Skin epidermis (tissue), 12 donors: ENCODE results near the gene ARID5B.
A peak's percentile ranks its signal among the peaks of the same experiment; 100 is the strongest.

Experiments
- H3K27ac ChIP-seq, 21 experiments: fragments of 200-600 bp; sonication (generic) in 11 of 21; one replicate each; pipeline ENCODE4 v1.5.0; 2020; ENCODE audit warnings: mild to moderate bottlenecking in 3 of 21, inconsistent platforms in 2 of 21, moderate library complexity in 2 of 21
- H3K4me3 ChIP-seq, 7 experiments: fragments of 200-600 bp; sonication (generic) in 2 of 7; one replicate each; pipeline ENCODE4 v1.5.0; 2020; ENCODE audit warnings: inconsistent platforms in 2 of 7, mild to moderate bottlenecking in 2 of 7, moderate library complexity in 1 of 7

Gene ARID5B

DNA sequence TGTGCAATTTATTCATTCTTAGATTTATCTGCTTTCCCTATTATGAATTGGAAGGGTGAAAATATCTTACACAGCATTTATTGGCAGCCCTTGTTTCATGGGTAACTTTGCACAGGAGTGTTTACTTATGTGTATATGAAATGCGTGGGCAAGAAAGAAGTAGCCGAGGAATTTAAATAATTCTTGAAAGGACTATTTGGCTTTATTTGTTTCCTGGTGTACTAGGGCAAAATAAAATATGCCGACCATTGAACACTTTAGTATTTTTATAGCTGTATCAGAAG, 93.7 kb downstream of the ARID5B start:
- Histone ChIP-seq H3K4me3 (no peak overlapping the region), H3K27ac (peak overlapping the region in 11 of 21 experiments; percentile 7 to 93 (median 69))

DNA sequence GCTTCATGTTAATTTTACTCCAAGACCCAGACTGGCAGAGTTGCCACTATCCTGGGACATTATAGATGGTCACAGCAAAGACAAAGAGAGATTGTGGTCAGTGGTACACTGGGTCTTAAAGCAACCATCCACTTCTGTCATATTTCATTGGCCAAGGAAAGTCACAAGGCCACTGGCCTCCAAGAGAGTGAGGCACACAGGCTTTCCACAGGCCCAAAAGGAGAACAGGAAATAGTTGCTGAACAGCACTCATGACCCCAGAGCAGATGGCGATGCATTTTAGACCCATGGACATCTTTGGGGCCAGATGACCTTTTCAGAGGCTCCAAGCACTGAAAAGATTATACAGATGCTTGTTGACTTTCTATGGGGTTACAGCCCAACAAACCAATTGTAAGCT, 97.4 kb downstream of the ARID5B start:
- no peak overlapping the region for H3K4me3 ChIP-seq
- peak overlapping the region in 1 of 21 experiments; percentile 76 for H3K27ac ChIP-seq

DNA sequence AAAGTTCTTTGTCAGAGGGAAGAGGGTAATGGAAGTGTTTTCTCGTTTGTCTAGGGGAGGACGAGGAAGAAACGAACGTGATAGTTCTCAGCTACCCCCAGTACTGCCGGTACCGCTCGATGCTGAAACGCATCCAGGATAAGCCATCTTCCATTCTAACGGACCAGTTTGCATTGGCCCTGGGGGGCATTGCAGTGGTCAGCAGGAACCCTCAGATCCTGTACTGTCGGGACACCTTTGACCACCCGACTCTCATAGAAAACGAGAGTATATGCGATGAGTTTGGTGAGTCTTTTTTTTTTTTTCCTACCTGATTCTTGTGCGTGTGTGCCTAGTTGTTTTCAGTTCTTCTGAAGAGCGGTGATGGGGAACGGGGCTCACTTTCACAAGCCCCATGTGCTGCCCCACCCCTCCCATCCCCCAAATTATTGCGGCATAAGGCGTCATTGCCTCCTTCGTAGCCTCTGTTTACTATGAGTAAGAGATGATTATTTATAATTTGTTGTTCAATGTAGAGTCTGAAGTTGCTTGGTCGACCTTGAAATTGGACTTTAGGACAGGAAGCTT, 98.6 kb downstream of the ARID5B start:
- Histone ChIP-seq H3K27ac (peak overlapping the region in 1 of 21 experiments; percentile 76), H3K4me3 (no peak overlapping the region)

DNA sequence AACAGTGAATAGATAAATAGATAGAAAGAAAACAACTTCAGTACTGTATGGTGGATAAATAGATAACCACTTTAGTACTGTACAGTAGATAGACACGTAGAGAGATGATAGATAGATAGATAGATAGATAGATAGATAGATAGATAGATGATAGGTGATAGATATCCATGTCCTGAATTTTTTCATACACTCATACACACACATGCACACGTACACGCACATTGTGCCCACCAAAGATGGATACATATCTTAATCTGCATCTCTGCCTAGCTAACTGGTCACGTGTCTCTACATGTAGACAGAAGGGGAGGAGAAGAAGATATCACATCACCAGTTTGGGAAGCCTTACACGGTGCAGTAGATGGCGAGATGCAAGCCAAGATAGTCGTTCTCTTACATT, 99.2 kb downstream of the ARID5B start:
- Histone ChIP-seq H3K4me3 (no peak overlapping the region), H3K27ac (peak overlapping the region in 8 of 21 experiments; percentile 53 to 79 (median 58))

DNA sequence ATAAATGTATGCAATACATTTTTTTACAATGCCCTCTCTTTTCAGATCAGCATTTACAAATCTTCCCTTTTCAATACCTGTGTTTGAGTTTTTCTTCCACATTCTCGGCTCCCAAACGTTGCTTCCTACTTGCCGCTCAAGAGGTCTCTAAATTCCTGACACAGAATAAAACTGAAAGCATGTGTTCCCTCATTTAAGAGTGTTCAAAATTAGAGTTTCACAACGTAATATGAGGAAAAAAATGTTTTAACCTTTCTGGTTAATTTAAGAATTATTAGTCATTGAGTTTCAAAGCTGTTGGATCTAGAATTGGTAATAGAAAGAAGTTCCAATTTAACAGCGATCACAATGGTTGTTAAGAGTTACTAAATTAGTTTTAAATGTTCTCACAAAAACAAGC, 100.4 kb downstream of the ARID5B start:
- Histone ChIP-seq H3K4me3 (no peak overlapping the region), H3K27ac (peak overlapping the region in 12 of 21 experiments; percentile 5 to 79 (median 56))

DNA sequence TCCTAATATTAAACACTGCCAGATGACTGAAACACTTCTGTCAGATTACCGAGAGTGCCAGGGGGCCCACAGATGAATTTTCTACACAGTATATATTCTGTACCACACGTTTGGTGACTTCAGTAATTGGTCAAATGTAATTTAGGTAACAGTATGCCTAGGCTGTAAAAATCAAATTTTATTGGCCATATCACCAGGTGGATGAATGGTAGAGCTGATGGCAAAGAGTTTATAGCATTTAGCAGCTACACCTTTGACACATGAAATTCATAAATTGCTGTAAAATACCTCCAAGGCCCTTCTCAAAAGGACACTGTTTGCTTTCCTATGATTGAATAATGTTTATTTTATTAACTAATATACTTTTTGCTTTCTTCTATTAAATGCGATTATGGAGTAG, 101.3 kb downstream of the ARID5B start:
- peak overlapping the region in 11 of 21 experiments; percentile 16 to 79 (median 54) for H3K27ac ChIP-seq
- no peak overlapping the region for H3K4me3 ChIP-seq

DNA sequence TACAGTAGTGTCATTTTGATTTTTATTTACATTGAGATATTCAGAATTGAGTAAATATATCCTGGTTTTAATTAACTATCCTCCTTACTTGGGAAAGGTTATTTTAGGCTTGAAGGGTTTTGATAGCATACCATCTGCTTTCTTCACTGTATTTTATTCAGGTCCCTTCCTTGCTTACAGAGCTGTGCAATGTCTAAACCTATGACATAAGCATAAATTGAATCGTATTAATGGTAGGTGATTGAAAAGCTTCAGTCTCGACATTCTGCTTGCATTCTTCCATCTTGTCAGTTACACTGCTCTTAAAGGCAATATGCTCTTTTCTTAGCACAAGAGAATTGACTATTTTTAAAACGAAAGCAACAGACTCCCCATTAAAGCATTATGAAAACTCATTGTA, 102.5 kb downstream of the ARID5B start:
- peak overlapping the region in 2 of 21 experiments; percentile 23 to 73 for H3K27ac ChIP-seq
- H3K4me3 ChIP-seq: no peak overlapping the region

DNA sequence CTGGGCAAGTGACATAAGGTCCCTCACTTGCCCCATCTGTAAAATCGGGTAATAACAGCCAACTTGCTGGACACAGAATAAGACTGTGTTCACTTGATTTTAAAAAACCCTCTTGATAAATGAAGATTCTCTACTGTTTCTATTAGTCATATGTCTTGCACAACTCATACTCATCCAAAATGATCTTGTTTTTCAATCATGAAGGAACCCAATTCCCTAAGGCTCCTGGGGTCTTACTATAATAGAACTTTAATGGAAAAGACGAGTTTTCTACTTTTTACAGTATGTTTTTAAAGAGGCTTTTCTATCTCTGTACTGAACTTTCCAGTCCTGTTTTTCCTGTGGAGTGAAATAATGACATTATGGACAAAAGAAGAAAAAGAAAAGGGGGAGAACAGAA, 103.8 kb downstream of the ARID5B start:
- peak overlapping the region in 13 of 21 experiments; percentile 8 to 73 (median 39) for H3K27ac ChIP-seq
- H3K4me3 ChIP-seq: no peak overlapping the region

DNA sequence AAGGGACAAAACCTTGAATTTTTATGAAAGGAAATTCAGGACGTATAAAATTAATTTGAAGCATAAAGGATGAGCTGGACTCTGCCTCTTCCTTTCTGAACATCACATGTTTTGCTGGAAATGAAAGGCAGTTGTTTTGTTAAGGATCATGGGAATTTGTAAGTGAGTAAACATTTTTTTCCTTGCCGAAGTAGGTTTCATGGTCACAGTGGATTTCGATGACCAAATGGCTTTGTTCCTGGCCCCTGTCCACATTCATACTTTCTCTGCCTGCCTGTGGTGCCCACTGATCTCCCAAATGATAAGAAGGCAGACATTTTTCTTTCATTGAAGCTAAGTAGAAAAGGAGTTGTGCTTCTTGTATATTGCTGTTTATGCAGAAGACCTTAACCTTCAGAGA, 104.2 kb downstream of the ARID5B start:
- Histone ChIP-seq H3K4me3 (no peak overlapping the region), H3K27ac (peak overlapping the region in 15 of 21 experiments; percentile 8 to 73 (median 37))

DNA sequence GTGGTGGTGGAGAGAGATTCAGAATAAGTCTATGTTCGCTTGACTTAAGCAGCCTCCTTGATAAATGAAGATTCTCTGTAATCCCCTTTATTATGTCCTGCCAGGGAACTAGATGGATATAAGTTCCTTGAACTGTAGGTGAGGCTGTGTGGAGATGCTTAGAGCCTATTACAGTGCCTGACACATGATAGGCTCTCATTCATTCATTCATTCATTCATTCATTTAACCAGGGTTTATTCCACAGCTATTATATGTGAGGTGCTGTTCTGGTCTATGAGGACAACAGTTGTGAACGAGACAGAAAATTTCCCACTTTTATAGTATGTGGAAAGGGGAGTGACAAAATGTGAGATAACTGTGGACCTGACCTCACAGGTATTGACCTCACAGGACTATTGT, 105.6 kb downstream of the ARID5B start:
- H3K27ac ChIP-seq: no peak overlapping the region
- no peak overlapping the region for H3K4me3 ChIP-seq

DNA sequence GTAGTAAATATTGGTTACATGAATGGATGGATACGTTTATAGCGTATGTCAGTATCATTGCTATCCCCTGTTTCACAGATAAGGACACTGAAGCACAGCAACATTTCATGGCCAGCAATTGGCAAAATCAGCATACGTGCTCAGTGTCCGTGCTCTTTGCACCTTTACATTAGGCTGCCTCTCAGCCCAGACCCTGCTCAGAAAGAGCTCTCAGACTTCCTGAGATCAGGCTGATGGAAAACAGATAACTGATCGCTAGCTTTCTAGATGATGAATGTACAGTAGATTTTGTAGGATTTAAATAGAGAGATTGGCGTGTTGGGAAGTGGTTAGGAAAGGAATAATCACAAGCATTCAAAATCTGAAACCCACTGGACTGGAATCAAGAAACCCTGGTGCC, 106.7 kb downstream of the ARID5B start:
- Histone ChIP-seq H3K4me3 (no peak overlapping the region), H3K27ac (peak overlapping the region in 1 of 21 experiments; percentile 37)

DNA sequence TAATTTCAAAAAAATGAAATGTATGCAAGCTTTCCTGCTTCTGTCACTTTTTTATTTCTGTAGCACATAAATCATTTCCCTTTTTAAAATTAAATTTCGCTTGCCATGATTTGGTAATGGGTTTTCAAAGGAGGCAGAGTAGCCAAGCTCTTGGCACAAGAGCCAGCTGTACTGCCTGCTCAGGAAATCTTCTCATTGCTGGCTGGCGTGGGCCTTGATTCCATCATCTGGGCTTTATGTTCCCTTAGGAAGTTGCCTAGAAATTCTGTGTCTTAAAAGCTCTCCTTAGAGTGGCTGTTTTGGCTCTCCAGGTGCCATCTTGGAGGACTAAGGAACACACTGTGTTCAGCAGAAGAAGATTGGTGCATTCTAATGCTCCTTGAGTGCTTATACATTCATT, 107.4 kb downstream of the ARID5B start:
- H3K27ac ChIP-seq: peak overlapping the region in 1 of 21 experiments; percentile 64
- H3K4me3 ChIP-seq: no peak overlapping the region

DNA sequence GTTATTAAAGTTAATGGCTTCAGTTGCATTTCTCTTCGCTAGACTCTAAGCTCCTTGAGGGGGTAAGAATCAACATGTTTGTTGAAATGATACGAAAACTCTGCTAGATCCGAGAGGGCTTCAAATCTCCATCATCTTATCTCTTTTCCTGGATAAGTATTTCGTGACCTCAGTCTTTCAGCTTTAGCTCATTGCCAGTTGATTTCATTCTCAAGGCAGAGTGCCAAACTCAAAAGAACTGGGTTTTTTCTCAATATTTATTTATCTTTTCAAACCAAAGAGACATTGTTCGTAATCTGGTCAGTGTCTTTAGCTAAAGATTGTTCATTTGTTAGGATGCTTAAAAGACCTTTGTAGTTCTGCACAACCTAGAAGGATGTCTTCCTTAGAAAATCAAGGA, 108.9 kb downstream of the ARID5B start:
- H3K27ac ChIP-seq: peak overlapping the region in 4 of 21 experiments; percentile 13 to 64 (median 34)

DNA sequence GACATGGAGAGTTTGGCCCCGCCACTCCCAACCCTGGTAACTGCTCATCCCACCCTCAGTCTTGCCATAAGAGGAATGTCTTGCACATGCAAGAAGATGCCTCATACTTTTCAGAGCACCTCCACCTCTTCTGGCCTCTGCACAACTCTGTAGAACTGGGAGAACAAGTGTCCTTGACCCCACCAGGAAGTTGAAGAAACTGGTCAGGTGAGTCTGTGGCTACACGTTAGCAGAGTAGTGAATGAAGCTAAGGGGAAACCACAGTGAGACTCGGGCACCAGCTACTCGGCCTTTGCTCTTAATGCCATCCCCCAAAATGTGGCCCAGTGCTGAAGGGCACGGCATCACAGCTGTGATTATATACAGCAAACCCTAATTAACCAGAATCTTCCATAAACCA, 110.1 kb downstream of the ARID5B start:
- peak overlapping the region in 3 of 21 experiments; percentile 3 to 49 (median 26) for H3K27ac ChIP-seq

More for the DNA sequence above, 108.9 kb downstream of the ARID5B start:
- no peak overlapping the region for H3K4me3 ChIP-seq

DNA sequence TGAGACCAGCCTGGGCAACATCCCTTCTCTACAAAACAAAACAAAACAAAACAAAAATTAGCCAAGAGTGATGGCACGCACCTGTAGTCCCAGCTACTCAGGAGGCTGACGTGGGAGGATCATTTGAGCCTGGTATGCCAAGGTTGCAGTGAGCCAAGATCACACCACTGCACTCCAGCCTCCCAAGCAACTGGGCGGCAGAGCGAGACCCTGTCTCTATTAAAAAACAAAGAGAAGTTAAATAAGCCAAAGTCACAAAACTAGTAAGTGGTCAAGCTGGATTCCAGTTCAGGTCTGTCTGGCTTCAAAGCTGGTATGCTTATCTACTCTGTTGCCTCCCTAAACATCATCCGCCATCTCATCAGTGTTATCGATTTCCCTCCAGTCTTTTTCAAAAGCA, 110.8 kb downstream of the ARID5B start:
- Histone ChIP-seq H3K27ac (peak overlapping the region in 1 of 21 experiments; percentile 26), H3K4me3 (no peak overlapping the region)

More for the DNA sequence above, 110.1 kb downstream of the ARID5B start:
- H3K4me3 ChIP-seq: no peak overlapping the region

DNA sequence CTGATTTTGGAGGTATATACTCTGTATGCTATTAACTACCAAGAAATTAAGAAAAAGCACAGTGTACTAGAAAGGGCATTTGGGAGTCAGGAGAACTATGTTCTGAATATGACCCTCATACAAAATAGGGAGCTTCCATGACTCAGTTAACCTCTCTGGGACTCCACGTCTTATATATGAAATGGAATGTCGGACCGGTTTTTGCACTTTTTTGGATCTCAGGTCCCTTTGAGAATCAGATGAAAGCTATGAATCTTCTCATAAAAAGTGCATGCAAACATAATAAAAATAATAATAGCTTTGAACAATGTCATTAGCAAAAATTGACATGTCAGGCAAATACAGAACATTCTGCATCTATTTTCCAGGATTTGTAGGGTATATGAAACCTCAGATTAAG, 113.0 kb downstream of the ARID5B start:
- Histone ChIP-seq H3K4me3 (no peak overlapping the region), H3K27ac (no peak overlapping the region)

DNA sequence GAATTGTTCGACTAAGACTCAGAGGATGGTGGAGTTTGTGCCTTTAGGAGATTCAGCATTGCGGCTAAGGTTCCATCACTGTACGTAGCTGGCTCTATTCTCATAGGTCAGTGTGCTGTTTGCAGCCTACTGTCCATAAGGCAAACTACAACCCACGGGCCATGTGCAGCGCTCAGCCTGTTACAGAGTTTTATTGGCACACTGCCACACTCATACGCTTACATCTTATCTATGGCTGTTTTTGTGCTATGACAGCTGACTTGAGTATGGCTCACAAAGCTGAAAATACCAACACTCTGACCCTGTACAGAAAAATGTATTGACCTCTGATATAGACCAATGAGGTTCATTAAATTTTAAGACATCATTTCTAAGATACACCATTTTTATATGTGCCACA, 114.5 kb downstream of the ARID5B start:
- no peak overlapping the region for H3K4me3 ChIP-seq
- H3K27ac ChIP-seq: peak overlapping the region in 8 of 21 experiments; percentile 35 to 96 (median 76)

DNA sequence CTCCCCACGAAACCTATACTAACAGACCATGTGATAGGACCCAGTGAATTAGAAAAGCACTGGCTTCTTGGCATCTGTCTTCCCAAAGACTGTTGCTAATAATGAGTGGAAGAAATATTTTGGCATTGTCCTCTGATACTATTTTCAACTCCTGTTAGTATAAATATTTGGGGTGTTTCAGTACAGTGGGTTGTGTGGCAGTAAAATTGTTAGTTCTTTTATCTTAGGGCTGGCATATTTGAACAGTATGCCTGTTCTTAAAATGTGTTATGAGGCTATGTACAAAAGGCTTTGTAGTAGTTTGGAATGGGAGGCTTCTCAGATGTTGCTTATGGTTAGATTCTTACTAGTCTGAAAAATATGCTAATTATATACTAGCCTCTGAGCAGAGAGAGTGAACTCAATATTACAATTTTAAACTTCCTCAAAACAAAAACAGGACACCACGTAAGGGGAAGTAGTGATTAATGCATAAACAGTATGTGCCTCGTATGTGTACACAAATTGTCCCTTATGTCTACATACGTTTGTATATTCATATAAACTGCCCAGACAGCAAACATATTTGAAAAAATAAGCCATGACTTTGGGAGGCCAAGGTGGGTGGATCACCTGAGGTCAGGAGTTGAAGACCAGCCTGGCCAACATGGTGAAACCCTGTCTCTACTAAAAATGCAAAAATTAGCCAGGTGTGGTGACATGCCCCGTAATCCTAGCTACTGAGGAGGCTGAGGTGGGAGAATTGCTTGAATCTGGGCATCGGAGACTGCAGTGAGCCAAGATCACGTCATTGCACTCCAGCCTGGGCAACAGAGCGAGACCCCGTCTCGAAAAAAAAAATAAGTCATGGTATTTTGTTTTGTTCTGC, 115.4 kb downstream of the ARID5B start:
- peak overlapping the region in 19 of 21 experiments; percentile 22 to 96 (median 66) for H3K27ac ChIP-seq
- no peak overlapping the region for H3K4me3 ChIP-seq

DNA sequence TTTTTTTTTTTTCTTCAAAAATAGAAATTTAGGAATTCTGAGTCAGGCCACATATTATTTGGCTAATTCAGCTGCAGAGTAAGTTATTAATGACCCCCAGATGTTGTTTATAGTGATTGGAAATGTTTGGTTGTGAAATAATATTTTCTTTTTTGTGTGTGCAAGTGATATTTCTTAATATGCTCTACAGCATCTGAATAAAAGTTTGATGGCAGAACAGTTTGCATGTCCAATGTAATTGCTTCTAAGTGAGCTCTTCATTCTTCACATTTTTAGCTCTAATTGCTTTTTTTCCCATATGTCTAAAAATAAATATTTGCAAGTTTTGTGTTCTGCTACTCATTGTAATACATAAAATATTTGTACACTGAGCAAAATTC, 116.0 kb downstream of the ARID5B start:
- H3K27ac ChIP-seq: peak overlapping the region in 16 of 21 experiments; percentile 29 to 96 (median 82)
- no peak overlapping the region for H3K4me3 ChIP-seq

DNA sequence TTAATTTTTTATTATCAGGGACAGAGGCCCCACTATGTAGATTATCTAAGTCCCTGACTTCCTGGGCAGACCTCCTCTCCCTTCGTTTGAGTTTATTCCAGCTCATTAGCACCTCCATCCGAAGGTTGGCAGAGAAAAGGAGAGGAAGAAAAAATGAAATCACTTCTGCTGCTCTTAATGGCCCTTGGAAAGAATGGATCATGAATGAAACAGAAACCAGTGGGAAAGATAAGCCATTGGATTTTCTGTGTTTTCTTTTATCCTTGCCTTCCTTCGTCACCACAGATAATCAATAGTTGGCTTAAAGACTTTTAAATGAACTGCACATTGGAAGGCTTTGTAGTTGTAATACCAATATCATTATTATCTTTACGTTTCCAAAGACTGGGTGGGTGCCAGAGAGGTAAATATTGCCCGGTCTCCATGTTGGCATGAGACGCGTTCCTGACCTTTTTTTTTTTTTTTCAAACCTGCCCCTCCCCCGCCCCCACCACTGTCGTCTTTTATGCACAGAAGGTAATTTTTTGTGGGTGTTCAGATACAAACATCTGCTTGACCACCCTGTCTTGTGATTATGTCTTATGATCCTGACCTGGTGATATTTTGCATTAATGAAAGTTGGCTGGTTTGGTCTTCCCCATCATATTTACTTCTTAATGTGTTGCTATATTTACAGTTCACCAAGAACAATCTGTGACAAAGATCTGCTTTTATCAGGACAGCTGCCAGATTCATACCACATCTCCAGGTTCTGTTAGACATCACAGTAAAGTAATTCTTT, 116.8 kb downstream of the ARID5B start:
- H3K27ac ChIP-seq: peak overlapping the region in 18 of 21 experiments; percentile 65 to 96 (median 82)
- no peak overlapping the region for H3K4me3 ChIP-seq
